ENCODE results near the gene B3GNT2.
A peak's percentile ranks its signal among the peaks of the same experiment; 100 is the strongest.
"Not testable (repeated sequence)": the region's sequence is repeated elsewhere in the genome, so short reads cannot be mapped to it uniquely, and the experiment has no call there.

Gene B3GNT2, protein sequence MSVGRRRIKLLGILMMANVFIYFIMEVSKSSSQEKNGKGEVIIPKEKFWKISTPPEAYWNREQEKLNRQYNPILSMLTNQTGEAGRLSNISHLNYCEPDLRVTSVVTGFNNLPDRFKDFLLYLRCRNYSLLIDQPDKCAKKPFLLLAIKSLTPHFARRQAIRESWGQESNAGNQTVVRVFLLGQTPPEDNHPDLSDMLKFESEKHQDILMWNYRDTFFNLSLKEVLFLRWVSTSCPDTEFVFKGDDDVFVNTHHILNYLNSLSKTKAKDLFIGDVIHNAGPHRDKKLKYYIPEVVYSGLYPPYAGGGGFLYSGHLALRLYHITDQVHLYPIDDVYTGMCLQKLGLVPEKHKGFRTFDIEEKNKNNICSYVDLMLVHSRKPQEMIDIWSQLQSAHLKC

GRCh38 chr2:62195421-62196277, at the start of gene B3GNT2:
TSS of gene B3GNT2 (plus strand) at chr2:62196115. CDS start at chr2:62222221, 26,106 bp downstream.
- no peak for TF ChIP-seq CTCF (IDR thresholded peaks at IDR 0.05; ENCODE audit: control insufficient read depth, insufficient read depth, low read depth, low read length, missing control alignments)
- DNase-seq (ENCODE audit: low read depth), result no peak
- H3K4me3 ChIP-seq (ENCODE audit: control insufficient read depth, low read depth, low read length), result peak within 1 kb of the TSS; percentile 90

GRCh38 chr2:62146790-62147189, 49.1 kb upstream of the B3GNT2 start:
- not testable (repeated sequence) for DNase-seq (ENCODE audit: low read depth); H3K4me3 ChIP-seq (ENCODE audit: control insufficient read depth, low read depth, low read length)

GRCh38 chr2:62147610-62148301, 48.2 kb upstream of the B3GNT2 start:
- no peak for TF ChIP-seq CTCF (IDR thresholded peaks at IDR 0.05; ENCODE audit: control insufficient read depth, insufficient read depth, low read depth, low read length, missing control alignments)
- H3K4me3 ChIP-seq (ENCODE audit: control insufficient read depth, low read depth, low read length), result no peak overlapping the region
- DNase-seq (ENCODE audit: low read depth), result peak; percentile 83

- DNase-seq (ENCODE audit: low read depth), result peak; percentile 96
Measured at GRCh38 chr2:62149708-62150107, 46.2 kb upstream of the B3GNT2 start.

GRCh38 chr2:62150597-62151305, 45.2 kb upstream of the B3GNT2 start:
- no peak for DNase-seq (ENCODE audit: low read depth)
- TF ChIP-seq CTCF (IDR thresholded peaks at IDR 0.05; ENCODE audit: control insufficient read depth, insufficient read depth, low read depth, low read length, missing control alignments), result no peak

More at GRCh38 chr2:62149708-62150107, 46.2 kb upstream of the B3GNT2 start:
- TF ChIP-seq CTCF (IDR thresholded peaks at IDR 0.05; ENCODE audit: control insufficient read depth, insufficient read depth, low read depth, low read length, missing control alignments), result no peak
- H3K4me3 ChIP-seq (ENCODE audit: control insufficient read depth, low read depth, low read length), result no peak overlapping the region

GRCh38 chr2:62151306-62151638, 44.6 kb upstream of the B3GNT2 start:
- H3K4me3 ChIP-seq (ENCODE audit: control insufficient read depth, low read depth, low read length), result no peak overlapping the region
- TF ChIP-seq CTCF (IDR thresholded peaks at IDR 0.05; ENCODE audit: control insufficient read depth, insufficient read depth, low read depth, low read length, missing control alignments), result no peak
- DNase-seq (ENCODE audit: low read depth), result no peak

More at GRCh38 chr2:62150597-62151305, 45.2 kb upstream of the B3GNT2 start:
- no peak overlapping the region for H3K4me3 ChIP-seq (ENCODE audit: control insufficient read depth, low read depth, low read length)
